8988T (cell line): ENCODE measurements around the gene SMARCD1.
"Not testable (repeated sequence)": the region's sequence is repeated elsewhere in the genome, so short reads cannot be mapped to it uniquely, and the experiment has no call there.

Source experiments
- DNase-seq: peaks from one replicate; pipeline ENCODE4 v3.0.0; 2011

SMARCD1 gene

DNA sequence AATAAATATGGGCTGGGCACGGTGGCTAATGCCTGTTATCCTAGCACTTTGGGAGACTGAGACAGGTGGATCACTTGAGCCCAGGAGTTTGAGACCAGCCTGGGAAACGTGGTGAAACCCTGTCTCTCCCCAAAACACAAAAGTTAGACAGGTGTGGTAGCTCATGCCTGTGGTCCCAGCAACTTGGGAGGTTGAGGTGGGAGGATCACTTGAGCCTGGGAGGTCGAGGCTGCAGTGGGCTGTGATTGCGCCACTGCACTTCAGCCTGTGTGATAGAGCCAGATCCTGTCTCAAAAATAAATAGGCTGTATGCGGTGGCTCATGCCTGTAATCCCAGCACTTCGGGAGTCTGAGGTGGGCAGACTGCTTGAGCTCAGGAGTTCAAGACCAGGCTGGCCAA, 62.9 kb downstream of the SMARCD1 start:
- DNase-seq: not testable (repeated sequence)

DNA sequence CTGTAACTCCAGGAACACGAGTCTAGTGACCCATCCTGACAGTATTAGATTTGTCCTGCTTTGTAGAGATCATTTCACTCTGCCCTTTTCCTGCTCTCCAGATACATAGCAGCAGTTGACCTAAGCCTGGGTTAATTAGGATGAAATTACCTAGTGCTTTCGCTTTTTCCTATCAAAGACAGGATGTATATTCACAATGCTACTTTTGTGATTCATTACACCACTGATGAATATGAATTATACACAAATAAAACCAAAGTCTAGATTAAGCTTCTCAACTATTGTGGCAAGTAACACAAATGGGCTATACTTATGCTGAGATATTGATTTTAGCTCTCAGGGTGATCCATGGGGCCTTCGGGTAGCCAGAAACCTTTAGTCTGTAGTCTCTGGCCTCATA, 64.2 kb downstream of the SMARCD1 start:
- DNase-seq: no peak
